ENCODE data around the gene SELENOW.

DNA sequence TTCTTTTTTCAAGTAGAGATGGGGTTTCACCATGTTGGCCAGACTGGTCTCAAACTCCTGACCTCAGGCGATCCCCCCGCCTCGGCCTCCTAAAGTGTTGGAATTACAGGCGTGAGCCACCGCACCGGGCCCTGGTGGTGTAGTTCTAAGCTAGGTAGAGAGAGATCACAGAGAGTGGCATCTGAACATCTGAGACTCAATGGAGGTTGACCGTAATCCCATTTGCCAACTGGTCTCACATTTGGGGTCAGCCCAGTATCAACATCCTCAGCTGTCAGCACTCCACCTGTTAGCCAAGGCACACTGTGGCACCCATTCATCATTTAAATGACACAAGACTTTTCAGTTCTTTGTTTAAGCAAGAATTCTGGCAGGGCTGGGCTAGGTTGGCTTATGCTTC, 8.1 kb downstream of the SELENOW start:
- TF ChIP-seq, protein P1, sequence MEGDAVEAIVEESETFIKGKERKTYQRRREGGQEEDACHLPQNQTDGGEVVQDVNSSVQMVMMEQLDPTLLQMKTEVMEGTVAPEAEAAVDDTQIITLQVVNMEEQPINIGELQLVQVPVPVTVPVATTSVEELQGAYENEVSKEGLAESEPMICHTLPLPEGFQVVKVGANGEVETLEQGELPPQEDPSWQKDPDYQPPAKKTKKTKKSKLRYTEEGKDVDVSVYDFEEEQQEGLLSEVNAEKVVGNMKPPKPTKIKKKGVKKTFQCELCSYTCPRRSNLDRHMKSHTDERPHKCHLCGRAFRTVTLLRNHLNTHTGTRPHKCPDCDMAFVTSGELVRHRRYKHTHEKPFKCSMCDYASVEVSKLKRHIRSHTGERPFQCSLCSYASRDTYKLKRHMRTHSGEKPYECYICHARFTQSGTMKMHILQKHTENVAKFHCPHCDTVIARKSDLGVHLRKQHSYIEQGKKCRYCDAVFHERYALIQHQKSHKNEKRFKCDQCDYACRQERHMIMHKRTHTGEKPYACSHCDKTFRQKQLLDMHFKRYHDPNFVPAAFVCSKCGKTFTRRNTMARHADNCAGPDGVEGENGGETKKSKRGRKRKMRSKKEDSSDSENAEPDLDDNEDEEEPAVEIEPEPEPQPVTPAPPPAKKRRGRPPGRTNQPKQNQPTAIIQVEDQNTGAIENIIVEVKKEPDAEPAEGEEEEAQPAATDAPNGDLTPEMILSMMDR (IDR thresholded peaks at IDR 0.05; ENCODE audit: insufficient read depth, low read length, poor library complexity, severe bottlenecking), result no peak
- no peak for TF ChIP-seq EZH2phosphoT487 (conservative IDR thresholded peaks at IDR 0.05; ENCODE audit: low read length)

Data from SU-DHL-6 (cell line).